Measurements from ENCODE around the gene POLRMT. TPM values are rescaled to one million over a fixed set of nuclear protein-coding genes. Genes with fewer than 3 reads are reported as not detected.

The POLRMT gene
- total and polyA plus RNA-seq, 7 donors: 61.7 to 99.8 (median 78.8) TPM

GRCh38 chr19:616747-617526 is 16.4 kb downstream of the POLRMT start:
- ATAC-seq: peak in 2 of 4 donors; percentile 10 to 21
- WGBS, 3 donors: 84 to 88% (median 87%) methylated on average over 54 to 58 of the region's 58 CpGs
- no peak for TF ChIP-seq CTCF (IDR thresholded peaks at IDR 0.05)

GRCh38 chr19:616062-616700 is 17.2 kb downstream of the POLRMT start:
- Histone ChIP-seq H3K27me3 (ENCODE audit: insufficient read depth in 3 of 3, low read length in 2 of 3) (peaks cover 0 to 7% (median 0%) of the 10 kb centered on the region in 3 donors), H3K36me3 (ENCODE audit: insufficient read depth in 1 of 2, low read depth in 1 of 2) (peaks cover 22 to 40% of the 10 kb centered on the region in 2 donors), H3K27ac (no peak overlapping the region), H3K4me1 (no peaks in the 10 kb centered on the region), H3K9me3 (no peaks in the 10 kb centered on the region), H3K4me3 (no peak overlapping the region)
- 12 to 28% (median 13%) methylated on average over 20 to 89 of the region's 97 CpGs for WGBS, 3 donors
- intact Hi-C loops (cut with DNase I): no loop called here
- no peak for TF ChIP-seq CTCF (IDR thresholded peaks at IDR 0.05)
- ATAC-seq: peak in 1 of 4 donors; percentile 14
- DNase-seq: no peak

More at GRCh38 chr19:616747-617526, 16.4 kb downstream of the POLRMT start:
- Histone ChIP-seq H3K36me3 (ENCODE audit: insufficient read depth in 1 of 2, low read depth in 1 of 2) (peaks cover 22 to 47% of the 10 kb centered on the region in 2 donors), H3K4me1 (no peaks in the 10 kb centered on the region), H3K27me3 (ENCODE audit: insufficient read depth in 3 of 3, low read length in 2 of 3) (peaks cover 0 to 7% (median 0%) of the 10 kb centered on the region in 3 donors), H3K27ac (no peak overlapping the region), H3K4me3 (no peak overlapping the region), H3K9me3 (no peaks in the 10 kb centered on the region)
- no peak for DNase-seq
- intact Hi-C loops (cut with DNase I): no loop called here

GRCh38 chr19:615619-616018 is 17.7 kb downstream of the POLRMT start:
- DNase-seq: no peak
- Histone ChIP-seq H3K4me3 (no peak overlapping the region), H3K4me1 (no peaks in the 10 kb centered on the region), H3K27ac (no peak overlapping the region), H3K9me3 (no peaks in the 10 kb centered on the region), H3K27me3 (ENCODE audit: insufficient read depth in 3 of 3, low read length in 2 of 3) (peaks cover 0 to 7% (median 0%) of the 10 kb centered on the region in 3 donors), H3K36me3 (ENCODE audit: insufficient read depth in 1 of 2, low read depth in 1 of 2) (peaks cover 22 to 36% of the 10 kb centered on the region in 2 donors)
- 25 to 31% (median 28%) methylated on average over 28 to 33 of the region's 33 CpGs for WGBS, 3 donors
- intact Hi-C loops (cut with DNase I): no loop called here
- peak; percentile 16 to 60 (median 36) for ATAC-seq
- no peak for TF ChIP-seq CTCF (IDR thresholded peaks at IDR 0.05)

- peaks cover 13 to 21% of the 10 kb centered on the region in 2 donors for H3K36me3 ChIP-seq (ENCODE audit: insufficient read depth in 1 of 2, low read depth in 1 of 2)
- no peaks in the 10 kb centered on the region for H3K9me3 ChIP-seq
- no peak for DNase-seq
- WGBS, 3 donors: 69 to 84% (median 75%) methylated on average over 53 to 54 of the region's 54 CpGs
- ATAC-seq: no peak
- no peaks in the 10 kb centered on the region for H3K4me1 ChIP-seq
- no peak overlapping the region for H3K27ac ChIP-seq
- TF ChIP-seq CTCF (IDR thresholded peaks at IDR 0.05): no peak
- H3K27me3 ChIP-seq (ENCODE audit: insufficient read depth in 3 of 3, low read length in 2 of 3): peaks cover 0 to 17% (median 0%) of the 10 kb centered on the region in 3 donors
- intact Hi-C loops (cut with DNase I): no loop called here
- H3K4me3 ChIP-seq: no peak overlapping the region
Measured at GRCh38 chr19:613732-614567, 19.4 kb downstream of the POLRMT start.

Measured in psoas muscle (tissue), 8 donors.